HepG2 (cell line): Measurements from ENCODE around the gene RBM19. TPM values are rescaled to one million over a fixed set of nuclear protein-coding genes. Genes with fewer than 3 reads are reported as not detected.

ENCODE experiments used
- ATAC-seq: fragments of 200-7000 bp; cut with Tn5 transposase; 3 replicates; pipeline ENCODE4 v1.9.1; 2020; ENCODE audit warnings: mild to moderate bottlenecking, moderate library complexity
- BruUV-seq: library from RNA; stranded (reverse); fragments of 400-500 nt; replicated peaks from 2 replicates; lab custom pipeline; 2021; lab: Mats Ljungman, UMichigan
- CTCF ChIA-PET: fragments of 300-600 bp; formaldehyde crosslinking; extraction: SDS; loops from one replicate; lab custom pipeline; 2021; ENCODE audit warnings: low total read pairs, inconsistent platforms, low intra/inter-chr PET ratio; lab: Yijun Ruan, JAX
- POLR2A ChIA-PET: fragments of 350-600 bp; sonication (Branson Sonifier 250); formaldehyde crosslinking; loops from one replicate; lab custom pipeline; 2020; ENCODE audit warnings: antibody characterized with exemption, inconsistent platforms; lab: Yijun Ruan, JAX
- DNase-seq: peaks from one replicate; pipeline ENCODE4 v3.0.0-alpha.2; 2015; ENCODE audit warnings: low spot score
- FAIRE-seq: peaks from 3 replicates; lab custom pipeline; 2011; peaks lifted over from hg19 to GRCh38; lab: Jason Lieb, UNC
- H2AFZ ChIP-seq: one replicate; pipeline ENCODE4 v1.6.1; 2011; ENCODE audit warnings: low read length, inconsistent platforms
- H3K27ac ChIP-seq: fragments of 300-600 bp; 3 replicates; pipeline ENCODE4 v1.8.0; 2011; ENCODE audit warnings: mixed run types, mild to moderate bottlenecking, mixed read lengths, low read length, inconsistent platforms; ENCODE audit not compliant: insufficient read depth; ENCODE audit errors: extremely low read length
- H3K27me3 ChIP-seq, 2 experiments: fragments of 200-600 bp in 1 of 2; 2 replicates in 1 of 2; 3 replicates in 1 of 2; pipeline versions ENCODE4 v1.6.0 to v1.8.0; 2011; ENCODE audit warnings: low read length in 2 of 2, mild to moderate bottlenecking in 2 of 2, moderate library complexity in 2 of 2, inconsistent platforms in 1 of 2; ENCODE audit not compliant: insufficient read depth in 2 of 2, control insufficient read depth in 1 of 2
- H3K36me3 ChIP-seq, 2 experiments: fragments of 200-600 bp in 1 of 2; replicated peaks in 1 of 2; 2 replicates in 1 of 2; 3 replicates in 1 of 2; pipeline versions ENCODE4 v1.5.1 to v1.8.0; 2011; ENCODE audit warnings: low read length in 2 of 2, inconsistent platforms in 1 of 2; ENCODE audit not compliant: insufficient read depth in 2 of 2, control insufficient read depth in 1 of 2
- H3K4me1 ChIP-seq: 2 replicates; pipeline ENCODE4 v1.5.1; 2012; ENCODE audit warnings: low read length, inconsistent platforms; ENCODE audit not compliant: insufficient read depth
- H3K4me2 ChIP-seq: 2 replicates; pipeline ENCODE4 v1.6.0; 2011; ENCODE audit warnings: low read depth, low read length, inconsistent platforms
- H3K4me3 ChIP-seq, 3 experiments: fragments of 200-600 bp in 1 of 3; sonication (generic), shearing (Covaris generic) in 1 of 3; replicated peaks in 1 of 3; 2 replicates each; pipeline ENCODE4 v1.5.1; 2011 to 2016; ENCODE audit warnings: low read length in 3 of 3, inconsistent platforms in 2 of 3, low read depth in 2 of 3, mild to moderate bottlenecking in 2 of 3, control low read depth in 1 of 3, mixed read lengths in 1 of 3; ENCODE audit not compliant: insufficient read depth in 1 of 3
- H3K79me2 ChIP-seq: one replicate; pipeline ENCODE4 v1.6.1; 2011; ENCODE audit warnings: low read length, inconsistent platforms; ENCODE audit not compliant: insufficient read depth
- H3K9ac ChIP-seq: 2 replicates; pipeline ENCODE4 v1.6.0; 2011; ENCODE audit warnings: mild to moderate bottlenecking, low read depth, low read length, inconsistent platforms; ENCODE audit not compliant: insufficient read depth
- H3K9me3 ChIP-seq: 2 replicates; pipeline ENCODE4 v1.5.1; 2012; ENCODE audit warnings: mild to moderate bottlenecking, low read length
- H4K20me1 ChIP-seq: 2 replicates; pipeline ENCODE4 v1.6.0; 2011; ENCODE audit warnings: inconsistent platforms, mild to moderate bottlenecking, low read length, moderate library complexity; ENCODE audit not compliant: insufficient read depth
- HIVEP1 ChIP-seq: sonication (generic); formaldehyde crosslinking; IDR thresholded peaks from 2 replicates; pipeline ENCODE4 v1.4.0; 2020; ENCODE audit warnings: mild to moderate bottlenecking, missing genetic modification reagents
- HMG20B ChIP-seq: conservative IDR thresholded peaks from 2 replicates; pipeline ENCODE4 v1.6.1; 2016; ENCODE audit warnings: missing genetic modification reagents, missing compliant biosample characterization
- JUN ChIP-seq: sonication (generic); formaldehyde crosslinking; IDR thresholded peaks from 2 replicates; pipeline ENCODE4 v1.4.0; 2020; ENCODE audit warnings: mild to moderate bottlenecking, missing genetic modification reagents
- KDM6A ChIP-seq: IDR thresholded peaks from 2 replicates; pipeline ENCODE4 v1.6.1; 2016; ENCODE audit warnings: low read depth
- MTA1 ChIP-seq: sonication (generic); formaldehyde crosslinking; IDR thresholded peaks from 2 replicates; pipeline ENCODE4 v1.4.0; 2020; ENCODE audit warnings: missing genetic modification reagents, mild to moderate bottlenecking, borderline replicate concordance
- MTA3 ChIP-seq: sonication (generic); formaldehyde crosslinking; IDR thresholded peaks from 2 replicates; pipeline ENCODE4 v1.4.0; 2020; ENCODE audit warnings: missing genetic modification reagents
- NFYB ChIP-seq: sonication (generic); formaldehyde crosslinking; IDR thresholded peaks from 2 replicates; pipeline ENCODE4 v1.4.0; 2020; ENCODE audit warnings: missing genetic modification reagents
- NR2C2 ChIP-seq: sonication (generic); formaldehyde crosslinking; IDR thresholded peaks from 2 replicates; pipeline ENCODE4 v1.4.0; 2020; ENCODE audit warnings: missing genetic modification reagents, mild to moderate bottlenecking, moderate library complexity, borderline replicate concordance
- RBFOX2 ChIP-seq: fragments of 200-400 bp; formaldehyde crosslinking; IDR thresholded peaks from 2 replicates; pipeline ENCODE4 v1.6.1; 2017; ENCODE audit warnings: low read depth, mild to moderate bottlenecking, low read length
- RORA ChIP-seq: sonication (generic); formaldehyde crosslinking; IDR thresholded peaks from 2 replicates; pipeline ENCODE4 v1.5.0; 2020; ENCODE audit warnings: mild to moderate bottlenecking, missing genetic modification reagents, moderate library complexity
- SMAD3 ChIP-seq: sonication (generic); formaldehyde crosslinking; IDR thresholded peaks from 2 replicates; pipeline ENCODE4 v1.4.0; 2020; ENCODE audit warnings: missing genetic modification reagents
- ZBTB3 ChIP-seq: sonication (generic); formaldehyde crosslinking; IDR thresholded peaks from 2 replicates; pipeline ENCODE4 v1.4.0; 2020; ENCODE audit warnings: low read depth, mild to moderate bottlenecking, moderate library complexity, missing genetic modification reagents, borderline replicate concordance
- ZMYM3 ChIP-seq: sonication (generic); formaldehyde crosslinking; IDR thresholded peaks from 2 replicates; pipeline ENCODE4 v1.5.1; 2020; ENCODE audit warnings: mild to moderate bottlenecking, missing genetic modification reagents
- ZNF17 ChIP-seq: sonication (generic); formaldehyde crosslinking; IDR thresholded peaks from 2 replicates; pipeline ENCODE4 v1.5.0; 2020; ENCODE audit warnings: mild to moderate bottlenecking, missing genetic modification reagents
- ZNF180 ChIP-seq: sonication (generic); formaldehyde crosslinking; IDR thresholded peaks from 2 replicates; pipeline ENCODE4 v1.4.0; 2020; ENCODE audit warnings: low read depth, missing genetic modification reagents, borderline replicate concordance
- ZNF431 ChIP-seq: sonication (generic); formaldehyde crosslinking; IDR thresholded peaks from 2 replicates; pipeline ENCODE4 v1.9.0; 2022; ENCODE audit warnings: missing genetic modification reagents, low read depth, mild to moderate bottlenecking, borderline replicate concordance
- ZNF629 ChIP-seq: sonication (generic); formaldehyde crosslinking; conservative IDR thresholded peaks from 2 replicates; pipeline ENCODE4 v1.5.0; 2020; ENCODE audit warnings: missing genetic modification reagents
- ZSCAN12 ChIP-seq: sonication (generic); formaldehyde crosslinking; IDR thresholded peaks from 2 replicates; pipeline ENCODE4 v1.9.0; 2021; ENCODE audit warnings: mild to moderate bottlenecking, missing genetic modification reagents
- WGBS: methylation state at CpG from one replicate; pipeline ENCODE4 v1.1.6; 2017; ENCODE audit warnings: low lambda C conversion rate; 5-methylcytosine and 5-hydroxymethylcytosine counted together
- in situ Hi-C: cut with HindIII; loops from 2 replicates; pipeline ENCODE4 v1.10.0; 2017; ENCODE audit warnings: low pct_unique_long_range_greater_than_20kb; ENCODE audit not compliant: extremely low pct_ligation_motif_present
- intact Hi-C: fragments of 100-400 bp; cut with micrococcal nuclease; formaldehyde crosslinking; loops from one replicate; pipeline ENCODE4 v1.10.0; 2022; ENCODE audit not compliant: unreplicated experiment
- polyA plus RNA-seq, 8 experiments: library from polyadenylated mRNA; depleted of rRNA in 3 of 8; stranded (reverse) in 7 of 8; unstranded in 1 of 8; fragments of >200 nt; fragmentation: Illumina TruSeq in 4 of 8; extraction: Trizol in 4 of 8; gene quantifications; 2 replicates each; pipeline versions ENCODE4 v1.2.1 to v1.2.3, GENCODE V29; 2011 to 2016; ENCODE audit warnings: low read depth in 4 of 8, missing spikeins in 1 of 8, mixed read lengths in 1 of 8; ENCODE audit not compliant: insufficient read depth in 1 of 8
- total RNA-seq, 5 experiments: library from RNA; depleted of rRNA; stranded (reverse); fragments of >200 nt; fragmentation: Illumina TruSeq; extraction: Trizol; gene quantifications; 2 replicates each; pipeline ENCODE4 v1.2.3, GENCODE V29; 2016; ENCODE audit warnings: low read depth in 1 of 5
- TF ChIP-seq, protein P1 (sequence below): sonication (generic); formaldehyde crosslinking; IDR thresholded peaks from 2 replicates; pipeline ENCODE4 v1.5.0; 2020; ENCODE audit warnings: mild to moderate bottlenecking, missing genetic modification reagents, moderate library complexity

Gene RBM19
- total and polyA plus RNA-seq, 2 of the 13 experiments (the other 11 are each of a cell fraction or from before 2014, with no cell fraction given) = 19.3 to 32.2 TPM

DNA sequence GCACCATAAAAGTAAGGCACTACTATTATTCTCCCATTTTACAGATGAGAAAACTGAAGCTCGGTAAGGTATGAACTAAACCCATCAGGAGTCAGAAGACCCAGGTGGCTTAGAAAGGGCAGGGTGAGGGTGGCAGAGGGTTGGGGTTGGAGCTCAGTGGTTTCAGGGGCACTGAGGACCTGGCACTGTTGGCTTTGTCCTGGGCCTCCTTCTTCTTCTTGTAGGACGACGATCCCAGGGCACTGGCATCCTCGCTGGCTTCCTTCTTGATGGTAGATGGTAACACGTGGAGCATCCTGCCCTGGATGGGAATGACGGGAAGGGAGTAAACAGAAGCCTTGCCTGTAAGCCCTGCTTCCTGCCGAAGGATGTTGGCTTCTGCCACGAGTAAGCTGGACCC, 19.9 kb downstream of the RBM19 start:
- no peak for ATAC-seq
- intact Hi-C loops (no loop called here), in situ Hi-C loops (no loop called here)
- Histone ChIP-seq H2AFZ (no peak overlapping the region), H3K4me1 (no peaks in the 10 kb centered on the region), H3K36me3 (peaks cover 46 to 84% of the 10 kb centered on the region in 2 experiments), H4K20me1 (no peaks in the 10 kb centered on the region), H3K79me2 (no peaks in the 10 kb centered on the region), H3K9me3 (no peaks in the 10 kb centered on the region), H3K4me3 (no peak overlapping the region), H3K27ac (no peak overlapping the region), H3K9ac (no peak overlapping the region), H3K27me3 (no peaks in the 10 kb centered on the region), H3K4me2 (no peak overlapping the region)
- BruUV-seq = no TSS peak
- no peak for DNase-seq
- ChIA-PET CTCF (no interaction called here), POLR2A (no interaction called here)
- no peak for TF ChIP-seq RORA
- 0 out of 2 replicates have a peak, but pooled peaks have one; percentile 20 for TF ChIP-seq ZNF629 (CRISPR knock-in tag)
- no peak for TF ChIP-seq NR2C2
- TF ChIP-seq HMG20B (CRISPR knock-in tag) = no peak
- TF ChIP-seq ZMYM3 (CRISPR knock-in tag) = no peak
- TF ChIP-seq SMAD3 = no peak
- TF ChIP-seq MTA3 = no peak
- no peak for FAIRE-seq
- 94% methylated on average over 7 of the region's 8 CpGs for WGBS

DNA sequence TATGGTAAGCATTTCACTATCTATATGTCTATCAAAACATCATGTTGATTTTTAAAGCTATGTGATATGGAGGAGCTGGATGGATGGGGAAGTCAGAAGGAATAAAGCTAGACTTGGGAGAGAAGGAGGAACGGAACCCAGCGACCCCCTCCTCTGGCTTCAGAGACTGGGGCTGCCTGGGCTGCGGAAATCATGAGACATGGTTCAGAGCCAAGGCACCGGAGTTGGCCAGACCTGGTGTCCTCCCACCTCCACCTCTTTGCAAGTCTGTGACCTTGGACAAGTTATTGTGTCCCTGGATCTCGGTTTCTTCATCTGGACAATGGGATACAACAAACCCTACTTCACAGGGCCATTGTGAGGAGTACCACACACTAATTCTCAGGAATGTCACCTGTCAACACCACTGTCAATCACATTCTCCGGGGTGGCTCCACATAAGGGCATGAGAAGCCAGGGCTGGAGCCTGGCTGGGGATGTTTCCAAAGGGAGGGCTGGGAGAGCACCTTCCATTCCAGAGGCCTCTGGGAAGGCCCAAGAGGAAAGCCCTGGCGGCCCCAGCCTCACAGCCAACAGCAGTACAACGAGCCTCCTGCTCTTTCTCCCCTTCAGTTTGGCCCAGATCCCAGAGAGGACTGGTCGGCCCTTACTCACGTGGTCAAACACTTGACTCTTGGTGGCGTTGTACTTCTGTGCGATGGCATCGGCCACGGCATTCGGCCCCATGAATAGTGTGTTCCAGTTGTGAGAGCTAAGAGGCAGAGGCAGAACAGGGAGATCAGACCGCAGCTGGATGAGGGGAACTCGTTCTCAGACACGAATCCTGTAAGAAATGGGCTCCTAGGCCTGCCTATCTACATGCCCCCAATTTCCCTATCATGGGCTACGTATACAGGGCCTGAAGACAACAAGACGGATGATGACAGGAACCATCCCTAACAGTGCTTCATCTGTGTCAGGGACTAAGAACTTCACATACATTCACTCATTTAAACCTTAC, 20.7 kb downstream of the RBM19 start:
- no peaks in the 10 kb centered on the region for H3K79me2 ChIP-seq
- in situ Hi-C loops = no loop called here
- DNase-seq (no peak), FAIRE-seq (no peak), ATAC-seq (no peak)
- no peak overlapping the region for H2AFZ ChIP-seq
- intact Hi-C loops = no loop called here
- WGBS = 88% methylated on average over 13 of the region's 20 CpGs
- CTCF ChIA-PET = no interaction called here
- H3K36me3 ChIP-seq = peaks cover 47 to 83% of the 10 kb centered on the region in 2 experiments
- H3K4me2 ChIP-seq = no peak overlapping the region
- no peaks in the 10 kb centered on the region for H3K4me1 ChIP-seq
- H3K27ac ChIP-seq = no peak overlapping the region
- H3K9me3 ChIP-seq = no peaks in the 10 kb centered on the region
- H3K9ac ChIP-seq = no peak overlapping the region
- BruUV-seq = no TSS peak
- POLR2A ChIA-PET = no interaction called here
- no peaks in the 10 kb centered on the region for H4K20me1 ChIP-seq
- no peaks in the 10 kb centered on the region for H3K27me3 ChIP-seq
- no peak overlapping the region for H3K4me3 ChIP-seq
- no peak for TF ChIP-seq ZNF180 (CRISPR knock-in tag)
- no peak for TF ChIP-seq MTA1
- TF ChIP-seq ZSCAN12 = no peak
- no peak for TF ChIP-seq RBFOX2
- TF ChIP-seq KDM6A = no peak
- no peak for TF ChIP-seq ZNF17 (CRISPR knock-in tag)
- no peak for TF ChIP-seq HIVEP1 (CRISPR knock-in tag)
- no peak for TF ChIP-seq ZNF431 (CRISPR knock-in tag)
- TF ChIP-seq JUN = no peak
- TF ChIP-seq, protein P1, sequence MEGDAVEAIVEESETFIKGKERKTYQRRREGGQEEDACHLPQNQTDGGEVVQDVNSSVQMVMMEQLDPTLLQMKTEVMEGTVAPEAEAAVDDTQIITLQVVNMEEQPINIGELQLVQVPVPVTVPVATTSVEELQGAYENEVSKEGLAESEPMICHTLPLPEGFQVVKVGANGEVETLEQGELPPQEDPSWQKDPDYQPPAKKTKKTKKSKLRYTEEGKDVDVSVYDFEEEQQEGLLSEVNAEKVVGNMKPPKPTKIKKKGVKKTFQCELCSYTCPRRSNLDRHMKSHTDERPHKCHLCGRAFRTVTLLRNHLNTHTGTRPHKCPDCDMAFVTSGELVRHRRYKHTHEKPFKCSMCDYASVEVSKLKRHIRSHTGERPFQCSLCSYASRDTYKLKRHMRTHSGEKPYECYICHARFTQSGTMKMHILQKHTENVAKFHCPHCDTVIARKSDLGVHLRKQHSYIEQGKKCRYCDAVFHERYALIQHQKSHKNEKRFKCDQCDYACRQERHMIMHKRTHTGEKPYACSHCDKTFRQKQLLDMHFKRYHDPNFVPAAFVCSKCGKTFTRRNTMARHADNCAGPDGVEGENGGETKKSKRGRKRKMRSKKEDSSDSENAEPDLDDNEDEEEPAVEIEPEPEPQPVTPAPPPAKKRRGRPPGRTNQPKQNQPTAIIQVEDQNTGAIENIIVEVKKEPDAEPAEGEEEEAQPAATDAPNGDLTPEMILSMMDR (CRISPR knock-in tag) = no peak
- no peak for TF ChIP-seq ZBTB3
- no peak for TF ChIP-seq NFYB (CRISPR knock-in tag)
